T-helper 2 cell treated with Interferon-gamma antibody and Interleukin-4, amounts not matched to agents 5 μg/mL and 100 μg/mL, for 36 hours (primary cell): ENCODE data around the gene IL7R.
"Not testable (repeated sequence)": the region's sequence is repeated elsewhere in the genome, so short reads cannot be mapped to it uniquely, and the experiment has no call there.

Experiments used
- DNase-seq: peaks from one replicate; pipeline ENCODE4 v3.0.0; 2021; ENCODE audit warnings: low spot score
- H3K27ac Mint-ChIP-seq: one replicate; pipeline ENCODE4 v1.8.0; 2021; ENCODE audit warnings: mild to moderate bottlenecking, mixed read lengths
- H3K27me3 Mint-ChIP-seq: one replicate; pipeline ENCODE4 v1.8.0; 2021; ENCODE audit warnings: low read depth, mixed read lengths
- H3K36me3 Mint-ChIP-seq: one replicate; pipeline ENCODE4 v1.8.0; 2021; ENCODE audit warnings: low read depth, mixed read lengths
- H3K4me1 Mint-ChIP-seq: one replicate; pipeline ENCODE4 v1.8.0; 2021; ENCODE audit warnings: low read depth, mixed read lengths
- H3K4me3 Mint-ChIP-seq: one replicate; pipeline ENCODE4 v1.8.0; 2022; ENCODE audit warnings: mild to moderate bottlenecking, moderate library complexity, mixed read lengths
- H3K9me3 Mint-ChIP-seq: one replicate; pipeline ENCODE4 v1.8.0; 2021; ENCODE audit warnings: mixed read lengths

The IL7R gene

DNA sequence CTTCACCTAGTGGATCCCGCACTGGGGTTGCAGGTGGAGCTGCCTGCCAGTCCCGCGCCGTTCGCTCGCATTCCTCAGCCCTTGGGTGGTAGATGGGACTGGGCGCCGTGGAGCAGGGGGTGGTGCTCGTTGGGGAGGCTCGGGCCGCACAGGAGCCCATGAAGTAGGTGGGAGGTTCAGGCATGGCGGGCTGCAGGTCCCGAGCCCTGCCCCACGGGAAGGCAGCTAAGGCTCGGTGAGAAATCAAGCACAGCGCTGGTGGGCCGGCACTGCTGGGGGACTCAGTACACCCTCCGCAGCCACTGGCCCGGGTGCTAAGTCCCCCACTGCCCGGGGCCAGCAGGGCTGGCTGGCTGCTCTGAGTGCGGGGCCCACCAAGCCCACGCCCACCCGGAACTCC, 36.1 kb downstream of the IL7R start:
- H3K27me3 Mint-ChIP-seq, H3K27ac Mint-ChIP-seq, H3K36me3 Mint-ChIP-seq, H3K4me3 Mint-ChIP-seq, H3K4me1 Mint-ChIP-seq, DNase-seq, H3K9me3 Mint-ChIP-seq: not testable (repeated sequence)

GRCh38 chr5:35894131-35894530, 37.4 kb downstream of the IL7R start:
- no peak overlapping the region for H3K27ac Mint-ChIP-seq
- no peak overlapping the region for H3K4me3 Mint-ChIP-seq
- DNase-seq = no peak
- H3K4me1 Mint-ChIP-seq = peaks cover 14% of the 10 kb centered on the region
- no peaks in the 10 kb centered on the region for H3K9me3 Mint-ChIP-seq
- no peaks in the 10 kb centered on the region for H3K36me3 Mint-ChIP-seq
- H3K27me3 Mint-ChIP-seq = peaks cover 4% of the 10 kb centered on the region

GRCh38 chr5:35898952-35899660, 42.4 kb downstream of the IL7R start:
- Mint-ChIP-seq H3K4me3 (peak overlapping the region; percentile 56), H3K36me3 (peaks cover 5% of the 10 kb centered on the region), H3K27ac (peak overlapping the region; percentile 60), H3K27me3 (peaks cover 4% of the 10 kb centered on the region), H3K9me3 (peaks cover 4% of the 10 kb centered on the region), H3K4me1 (peaks cover 59% of the 10 kb centered on the region)
- no peak for DNase-seq

GRCh38 chr5:35899800-35900199, 43.1 kb downstream of the IL7R start:
- H3K4me3 Mint-ChIP-seq = peak overlapping the region; percentile 56
- DNase-seq = no peak
- peaks cover 12% of the 10 kb centered on the region for H3K36me3 Mint-ChIP-seq
- H3K27me3 Mint-ChIP-seq = peaks cover 4% of the 10 kb centered on the region
- H3K27ac Mint-ChIP-seq = peak overlapping the region; percentile 49
- H3K9me3 Mint-ChIP-seq = peaks cover 11% of the 10 kb centered on the region
- peaks cover 65% of the 10 kb centered on the region for H3K4me1 Mint-ChIP-seq

- H3K27me3 Mint-ChIP-seq = no peaks in the 10 kb centered on the region
- H3K36me3 Mint-ChIP-seq = peaks cover 18% of the 10 kb centered on the region
- peaks cover 15% of the 10 kb centered on the region for H3K9me3 Mint-ChIP-seq
- DNase-seq = no peak
- peak overlapping the region; percentile 29 for H3K27ac Mint-ChIP-seq
- H3K4me1 Mint-ChIP-seq = peaks cover 73% of the 10 kb centered on the region
- peak overlapping the region; percentile 16 for H3K4me3 Mint-ChIP-seq
Measured at GRCh38 chr5:35900972-35901695, 44.4 kb downstream of the IL7R start.

DNA sequence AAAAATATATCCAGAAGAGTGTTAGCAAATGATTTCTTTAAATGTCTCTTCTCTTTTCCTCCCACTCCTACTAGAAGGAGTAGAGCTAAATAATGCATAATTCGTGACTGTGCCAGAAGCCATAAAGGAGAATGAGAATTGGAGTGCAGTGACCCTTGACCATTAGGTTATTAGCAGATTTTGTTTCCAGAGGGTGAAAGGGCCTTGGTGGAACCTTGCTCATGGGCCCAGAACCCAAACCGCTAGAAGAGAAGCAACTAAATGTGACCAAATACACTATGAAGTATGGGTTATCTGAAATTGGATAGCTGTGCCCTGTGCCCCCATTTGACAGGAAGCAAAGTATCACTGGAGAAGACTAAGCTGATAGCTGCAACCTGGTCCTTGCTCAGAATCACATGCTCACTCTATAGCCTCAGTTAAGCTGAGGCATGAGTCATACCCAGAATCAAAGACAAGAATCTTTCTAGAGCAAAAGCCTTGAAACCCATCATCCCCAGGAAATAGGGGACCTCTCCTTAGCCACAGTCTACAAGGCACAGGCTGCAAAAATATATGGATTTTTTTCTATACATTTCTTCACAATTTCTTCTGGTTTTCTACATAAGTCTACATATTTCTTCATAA, 45.5 kb downstream of the IL7R start:
- H3K4me3 Mint-ChIP-seq = peak overlapping the region; percentile 33
- no peaks in the 10 kb centered on the region for H3K27me3 Mint-ChIP-seq
- DNase-seq = peak; percentile 59
- peaks cover 20% of the 10 kb centered on the region for H3K36me3 Mint-ChIP-seq
- peak overlapping the region; percentile 46 for H3K27ac Mint-ChIP-seq
- peaks cover 75% of the 10 kb centered on the region for H3K4me1 Mint-ChIP-seq
- H3K9me3 Mint-ChIP-seq = peaks cover 15% of the 10 kb centered on the region

DNA sequence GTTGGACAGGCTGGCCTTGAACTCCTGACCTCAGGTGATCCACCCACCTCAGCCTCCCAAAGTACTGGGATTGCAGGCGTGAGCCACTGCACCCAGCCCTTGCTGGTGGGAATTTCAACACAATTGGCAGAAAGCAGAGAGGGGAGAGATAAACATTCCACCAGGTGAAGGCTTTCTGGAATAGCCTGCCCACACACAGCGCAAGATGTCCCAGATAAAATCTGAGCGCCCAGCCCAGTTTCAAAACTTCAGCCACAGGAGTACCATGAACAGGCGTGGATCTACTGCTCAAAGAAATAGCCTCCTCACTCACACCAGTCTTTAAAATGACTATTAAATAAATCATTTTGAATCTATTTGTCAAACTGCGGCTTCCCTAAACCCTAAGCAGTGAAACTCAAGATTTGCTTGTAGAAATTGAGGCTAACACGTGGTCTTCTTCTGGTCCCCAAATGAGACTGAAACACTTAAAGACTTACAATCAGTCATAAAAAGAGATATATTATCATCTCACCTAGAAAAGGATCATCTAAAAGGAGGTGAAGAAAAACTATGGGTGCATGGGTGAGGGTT, 47.0 kb downstream of the IL7R start:
- H3K4me3 Mint-ChIP-seq = peak overlapping the region; percentile 33
- H3K27me3 Mint-ChIP-seq = no peaks in the 10 kb centered on the region
- peak; percentile 56 for DNase-seq
- H3K4me1 Mint-ChIP-seq = peaks cover 78% of the 10 kb centered on the region
- H3K27ac Mint-ChIP-seq = peak overlapping the region; percentile 82
- H3K9me3 Mint-ChIP-seq = peaks cover 15% of the 10 kb centered on the region
- H3K36me3 Mint-ChIP-seq = peaks cover 20% of the 10 kb centered on the region

DNA sequence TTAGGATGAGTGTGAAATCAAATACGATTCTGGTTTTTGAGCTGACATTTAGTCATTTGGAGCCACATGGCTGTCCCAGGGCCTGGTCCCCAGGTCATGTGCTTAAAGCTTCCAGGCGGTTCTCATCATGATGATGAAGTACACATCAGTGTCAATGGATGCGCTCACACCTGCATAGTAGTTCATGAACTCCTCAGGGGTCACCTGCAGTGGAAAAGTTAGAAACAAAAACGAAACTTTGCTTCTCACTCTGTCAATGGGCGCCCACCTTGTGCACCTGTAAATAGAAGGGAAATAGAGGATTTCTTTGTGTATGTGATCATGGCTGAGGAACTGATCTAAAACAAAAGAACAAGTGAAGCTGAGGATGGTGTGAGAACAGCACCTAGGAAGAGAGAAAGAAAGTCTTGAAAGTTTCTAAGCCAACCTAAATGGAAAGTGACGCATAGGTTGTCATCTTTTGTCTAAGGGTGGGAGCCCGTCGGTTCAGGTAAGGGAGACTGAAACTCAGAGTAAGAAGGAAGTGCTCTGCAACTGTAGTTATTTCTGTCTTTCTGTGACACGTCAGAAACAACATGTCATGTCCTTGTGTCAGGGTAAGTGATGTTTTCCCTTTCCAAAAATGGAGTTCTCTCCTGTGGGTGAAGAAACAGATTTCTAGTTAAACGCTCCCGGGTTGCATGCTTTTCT, 47.9 kb downstream of the IL7R start:
- peaks cover 74% of the 10 kb centered on the region for H3K4me1 Mint-ChIP-seq
- H3K4me3 Mint-ChIP-seq = peak overlapping the region; percentile 42
- peaks cover 20% of the 10 kb centered on the region for H3K36me3 Mint-ChIP-seq
- DNase-seq = peak; percentile 58
- peaks cover 15% of the 10 kb centered on the region for H3K9me3 Mint-ChIP-seq
- no peaks in the 10 kb centered on the region for H3K27me3 Mint-ChIP-seq
- peak overlapping the region; percentile 82 for H3K27ac Mint-ChIP-seq

- peaks cover 35% of the 10 kb centered on the region for H3K9me3 Mint-ChIP-seq
- H3K27me3 Mint-ChIP-seq = no peaks in the 10 kb centered on the region
- peak overlapping the region; percentile 70 for H3K27ac Mint-ChIP-seq
- H3K36me3 Mint-ChIP-seq = peaks cover 39% of the 10 kb centered on the region
- peaks cover 49% of the 10 kb centered on the region for H3K4me1 Mint-ChIP-seq
- peak overlapping the region; percentile 67 for H3K4me3 Mint-ChIP-seq
- peak; percentile 36 for DNase-seq
Measured at GRCh38 chr5:35908228-35908627, 51.5 kb downstream of the IL7R start.

GRCh38 chr5:35908814-35909213, 52.1 kb downstream of the IL7R start:
- Mint-ChIP-seq H3K4me3 (peak overlapping the region; percentile 67), H3K27me3 (no peaks in the 10 kb centered on the region), H3K9me3 (peaks cover 33% of the 10 kb centered on the region), H3K27ac (peak overlapping the region; percentile 70), H3K4me1 (peaks cover 44% of the 10 kb centered on the region), H3K36me3 (peaks cover 36% of the 10 kb centered on the region)
- peak; percentile 43 for DNase-seq

- Mint-ChIP-seq H3K4me1 (peaks cover 28% of the 10 kb centered on the region), H3K9me3 (peaks cover 38% of the 10 kb centered on the region), H3K4me3 (peak overlapping the region; percentile 14), H3K36me3 (peaks cover 25% of the 10 kb centered on the region), H3K27ac (peak overlapping the region; percentile 80), H3K27me3 (no peaks in the 10 kb centered on the region)
- DNase-seq = peak; percentile 58
Measured at GRCh38 chr5:35919191-35919590, 62.5 kb downstream of the IL7R start.

GRCh38 chr5:35920890-35921289, 64.2 kb downstream of the IL7R start:
- no peak for DNase-seq
- Mint-ChIP-seq H3K36me3 (peaks cover 16% of the 10 kb centered on the region), H3K9me3 (peaks cover 27% of the 10 kb centered on the region), H3K27ac (no peak overlapping the region), H3K4me1 (peaks cover 40% of the 10 kb centered on the region), H3K27me3 (peaks cover 4% of the 10 kb centered on the region), H3K4me3 (no peak overlapping the region)

GRCh38 chr5:35921930-35922329, 65.2 kb downstream of the IL7R start:
- H3K4me3 Mint-ChIP-seq = no peak overlapping the region
- peaks cover 16% of the 10 kb centered on the region for H3K36me3 Mint-ChIP-seq
- peaks cover 4% of the 10 kb centered on the region for H3K27me3 Mint-ChIP-seq
- DNase-seq = no peak
- no peak overlapping the region for H3K27ac Mint-ChIP-seq
- peaks cover 21% of the 10 kb centered on the region for H3K9me3 Mint-ChIP-seq
- peaks cover 43% of the 10 kb centered on the region for H3K4me1 Mint-ChIP-seq
